Activated B cell treated with CpG ODN at 0.5 μM for 24 hours (primary cell): ENCODE data around the gene ZIC1. TPM values are rescaled to one million over a fixed set of nuclear protein-coding genes. Genes with fewer than 3 reads are reported as not detected.

ENCODE experiments used
- ATAC-seq: fragments of 200-7000 bp; cut with Tn5 transposase; one replicate; pipeline ENCODE4 v1.10.0; 2021; ENCODE audit warnings: low read depth, mild to moderate bottlenecking, moderate library complexity
- CTCF ChIA-PET: fragments of 350-600 bp; sonication (Branson Sonifier 250); formaldehyde crosslinking; loops from one replicate; lab custom pipeline; 2021; ENCODE audit warnings: antibody characterized with exemption; lab: Charles Lee
- POLR2A ChIA-PET: fragments of 350-600 bp; sonication (Branson Sonifier 250); formaldehyde crosslinking; loops from one replicate; lab custom pipeline; 2021; ENCODE audit warnings: antibody characterized with exemption; lab: Charles Lee
- DNase-seq: peaks from one replicate; pipeline ENCODE4 v3.0.0; 2022
- H3K27ac Mint-ChIP-seq: one replicate; pipeline ENCODE4 v1.8.0; 2020; ENCODE audit warnings: mixed read lengths
- H3K27me3 Mint-ChIP-seq: one replicate; pipeline ENCODE4 v1.8.0; 2021; ENCODE audit warnings: mixed read lengths
- H3K36me3 Mint-ChIP-seq: one replicate; pipeline ENCODE4 v1.8.0; 2021; ENCODE audit warnings: low read depth, mixed read lengths
- H3K4me1 Mint-ChIP-seq: one replicate; pipeline ENCODE4 v1.8.0; 2021; ENCODE audit warnings: mixed read lengths
- H3K4me3 Mint-ChIP-seq: one replicate; pipeline ENCODE4 v1.8.0; 2020; ENCODE audit warnings: mild to moderate bottlenecking, mixed read lengths
- H3K9me3 Mint-ChIP-seq: one replicate; pipeline ENCODE4 v1.8.0; 2020; ENCODE audit warnings: mixed read lengths
- intact Hi-C: fragments of 100-400 bp; cut with micrococcal nuclease; formaldehyde crosslinking; loops from one replicate; pipeline ENCODE4 v1.15.1; 2024
- total RNA-seq: library from RNA; stranded (reverse); gene quantifications from 2 replicates; pipeline ENCODE4 v1.2.3, GENCODE V29; 2022
- TF ChIP-seq, protein P1 (sequence below): fragments of 200-600 bp; IDR thresholded peaks from one replicate; pipeline ENCODE4 v1.8.0; 2022; ENCODE audit warnings: antibody characterized with exemption, mild to moderate bottlenecking

ZIC1 gene
- total RNA-seq, 1 donor from 2014 or later, result not detected

DNA sequence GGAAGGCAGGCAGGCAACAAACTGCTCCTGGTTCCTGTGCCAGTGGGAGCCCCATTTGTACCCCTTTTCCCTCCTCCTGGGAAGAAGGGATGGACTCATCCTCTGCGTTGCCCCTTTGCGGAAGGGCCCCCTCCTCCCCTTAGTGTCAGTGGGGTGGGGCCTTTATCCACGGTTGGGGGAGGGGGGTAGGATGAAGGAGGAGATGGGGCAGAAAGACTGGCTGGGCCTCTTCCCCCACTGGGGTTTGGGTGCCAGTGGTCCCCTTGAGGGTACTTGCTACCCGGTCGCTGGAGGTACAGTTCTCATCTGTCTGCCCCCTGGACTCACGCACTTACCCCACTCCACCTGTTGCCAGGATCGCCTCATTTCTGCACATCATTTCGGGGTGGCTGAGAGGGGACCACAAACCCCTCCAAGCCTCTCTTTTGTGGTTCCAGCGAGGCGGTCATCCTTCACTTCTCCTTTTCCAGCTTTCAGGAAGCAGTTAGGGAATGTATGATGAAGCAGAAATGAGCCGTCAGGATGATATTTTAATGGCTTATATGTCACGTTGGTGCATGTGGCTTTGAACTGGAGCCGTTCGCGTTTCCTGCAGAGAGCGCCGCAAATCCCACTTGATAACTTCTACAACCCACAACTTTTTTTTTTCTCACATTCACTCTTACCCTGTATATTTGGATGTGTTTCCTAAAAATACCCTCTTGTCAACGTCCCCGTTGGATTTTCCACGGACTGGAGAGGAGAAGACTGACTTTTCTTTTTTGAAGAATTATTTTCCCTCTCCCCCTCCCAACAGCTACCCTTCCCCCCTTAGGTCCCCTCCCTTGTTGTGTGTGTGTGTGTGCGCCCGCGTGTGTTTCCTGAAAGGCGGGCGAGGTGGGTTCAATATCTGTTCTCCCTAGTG is 2.9 kb upstream of the ZIC1 start, which contains the start of gene ZIC4:
Gene ZIC4, minus strand, starts transcription at position 516 of the 904 bp plus-strand sequence. CDS start 3,746 bp downstream, outside the sequence.
- Mint-ChIP-seq H3K27ac (no peak within 1 kb of the TSS), H3K36me3 (no peaks in the 10 kb centered on the region), H3K4me1 (peaks cover 12% of the 10 kb centered on the region), H3K4me3 (no peak within 1 kb of the TSS), H3K27me3 (peaks cover 69% of the 10 kb centered on the region), H3K9me3 (peaks cover 2% of the 10 kb centered on the region)
- no peak for DNase-seq
- ChIA-PET POLR2A (no interaction called here), CTCF (no interaction called here)
- intact Hi-C loops, result no loop called here
- no peak for ATAC-seq
- TF ChIP-seq, protein P1, sequence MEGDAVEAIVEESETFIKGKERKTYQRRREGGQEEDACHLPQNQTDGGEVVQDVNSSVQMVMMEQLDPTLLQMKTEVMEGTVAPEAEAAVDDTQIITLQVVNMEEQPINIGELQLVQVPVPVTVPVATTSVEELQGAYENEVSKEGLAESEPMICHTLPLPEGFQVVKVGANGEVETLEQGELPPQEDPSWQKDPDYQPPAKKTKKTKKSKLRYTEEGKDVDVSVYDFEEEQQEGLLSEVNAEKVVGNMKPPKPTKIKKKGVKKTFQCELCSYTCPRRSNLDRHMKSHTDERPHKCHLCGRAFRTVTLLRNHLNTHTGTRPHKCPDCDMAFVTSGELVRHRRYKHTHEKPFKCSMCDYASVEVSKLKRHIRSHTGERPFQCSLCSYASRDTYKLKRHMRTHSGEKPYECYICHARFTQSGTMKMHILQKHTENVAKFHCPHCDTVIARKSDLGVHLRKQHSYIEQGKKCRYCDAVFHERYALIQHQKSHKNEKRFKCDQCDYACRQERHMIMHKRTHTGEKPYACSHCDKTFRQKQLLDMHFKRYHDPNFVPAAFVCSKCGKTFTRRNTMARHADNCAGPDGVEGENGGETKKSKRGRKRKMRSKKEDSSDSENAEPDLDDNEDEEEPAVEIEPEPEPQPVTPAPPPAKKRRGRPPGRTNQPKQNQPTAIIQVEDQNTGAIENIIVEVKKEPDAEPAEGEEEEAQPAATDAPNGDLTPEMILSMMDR, result no peak

DNA sequence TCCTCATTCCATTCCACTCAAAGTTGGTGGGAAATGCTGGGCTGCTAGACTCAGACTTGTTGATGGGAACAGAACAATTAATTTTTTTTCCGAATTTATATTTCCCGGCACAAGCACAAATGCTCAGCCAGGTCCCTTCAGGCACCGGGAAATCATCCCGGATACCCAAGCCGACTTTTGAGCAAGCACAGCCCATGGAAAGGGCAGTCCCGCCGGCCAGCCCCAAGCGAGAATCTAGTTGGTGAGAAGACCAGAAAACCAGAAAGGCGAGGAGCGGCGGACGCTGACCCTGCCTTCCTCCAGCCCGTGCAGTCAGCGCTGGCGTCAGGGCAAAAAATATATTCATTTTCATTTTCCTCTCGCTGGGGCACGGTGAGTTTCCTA is 2.1 kb upstream of the ZIC1 start:
- DNase-seq (no peak), ATAC-seq (no peak)
- no peak overlapping the region for H3K27ac Mint-ChIP-seq
- H3K4me1 Mint-ChIP-seq, result peaks cover 19% of the 10 kb centered on the region
- peaks cover 2% of the 10 kb centered on the region for H3K9me3 Mint-ChIP-seq
- TF ChIP-seq, protein P1, result no peak
- CTCF ChIA-PET, result no interaction called here
- no peaks in the 10 kb centered on the region for H3K36me3 Mint-ChIP-seq
- H3K27me3 Mint-ChIP-seq, result peaks cover 70% of the 10 kb centered on the region
- H3K4me3 Mint-ChIP-seq, result no peak overlapping the region
- intact Hi-C loops, result no loop called here
- POLR2A ChIA-PET, result no interaction called here

DNA sequence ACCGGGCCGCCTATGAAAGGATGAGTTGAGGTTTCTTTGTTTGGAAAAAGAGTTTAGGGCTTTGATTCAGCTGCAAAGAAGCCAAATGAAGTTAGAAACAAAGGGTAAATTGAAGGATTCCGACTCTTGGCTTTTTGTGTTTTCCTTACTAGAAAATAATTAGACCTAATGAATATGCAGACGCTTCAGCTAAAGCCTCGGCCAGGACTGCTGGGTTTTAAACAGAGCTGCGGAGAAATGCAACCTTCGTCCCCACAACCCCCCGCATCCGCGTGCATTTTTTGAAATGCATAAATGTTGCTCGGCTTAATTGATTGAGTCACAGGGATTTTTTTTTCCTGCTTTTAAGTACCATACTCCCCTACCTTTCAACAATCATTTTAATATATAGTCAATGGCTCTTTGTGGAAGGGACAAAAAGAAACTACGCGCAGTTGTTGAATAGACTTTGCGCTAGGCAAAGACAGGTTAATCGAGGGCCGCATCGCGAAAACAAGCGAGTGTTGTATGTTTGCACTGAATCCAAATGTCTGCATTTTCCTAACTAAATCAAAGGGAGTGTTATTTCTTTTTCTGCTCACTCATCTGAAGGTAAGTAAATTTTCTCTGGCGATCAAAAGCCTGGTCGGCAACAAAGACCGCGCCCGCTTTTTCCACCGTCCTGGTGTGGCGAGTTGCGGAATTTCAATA is 1.5 kb upstream of the ZIC1 start:
- CTCF ChIA-PET, result no interaction called here
- DNase-seq (no peak), ATAC-seq (no peak)
- Mint-ChIP-seq H3K27ac (no peak overlapping the region), H3K27me3 (peaks cover 69% of the 10 kb centered on the region), H3K4me1 (peaks cover 24% of the 10 kb centered on the region), H3K9me3 (peaks cover 2% of the 10 kb centered on the region), H3K36me3 (no peaks in the 10 kb centered on the region), H3K4me3 (no peak overlapping the region)
- intact Hi-C loops, result no loop called here
- POLR2A ChIA-PET, result no interaction called here
- TF ChIP-seq, protein P1, result no peak

- CTCF ChIA-PET, result no interaction called here
- peaks cover 29% of the 10 kb centered on the region for H3K4me1 Mint-ChIP-seq
- intact Hi-C loops, result no loop called here
- no peak overlapping the region for H3K27ac Mint-ChIP-seq
- H3K36me3 Mint-ChIP-seq, result no peaks in the 10 kb centered on the region
- ATAC-seq (no peak), DNase-seq (no peak)
- TF ChIP-seq, protein P1, result no peak
- POLR2A ChIA-PET, result interaction anchor here (0.7 kb wide), 1 partner anchor 49 kb away, joined by 10 read pairs; no protein-coding TSS in a partner anchor
- peaks cover 2% of the 10 kb centered on the region for H3K9me3 Mint-ChIP-seq
- no peak overlapping the region for H3K4me3 Mint-ChIP-seq
- H3K27me3 Mint-ChIP-seq, result peaks cover 70% of the 10 kb centered on the region
Observed at GRCh38 chr3:147408188-147409100, 721 bp upstream of the ZIC1 start.
